K562 (cell line): ENCODE measurements around the gene NQO2. TPM values are rescaled to one million over a fixed set of nuclear protein-coding genes. Genes with fewer than 3 reads are reported as not detected.

ENCODE experiments used
- ARNT ChIP-seq, 2 experiments: fragments of 450-650 bp; IDR thresholded peaks; 2 replicates each; pipeline ENCODE4 v1.6.1; 2016; ENCODE audit warnings: mild to moderate bottlenecking in 1 of 2
- CBFA2T2 ChIP-seq: fragments of 450-650 bp; conservative IDR thresholded peaks from 2 replicates; pipeline ENCODE4 v1.6.1; 2017; ENCODE audit warnings: mild to moderate bottlenecking
- CREM ChIP-seq: IDR thresholded peaks from 2 replicates; pipeline ENCODE4 v1.6.1; 2014; ENCODE audit warnings: antibody characterized with exemption, low read depth
- ESRRB ChIP-seq: fragments of 250-450 bp; sonication (Bioruptor Pico); IDR thresholded peaks from 2 replicates; pipeline ENCODE4 v1.5.0; 2020; ENCODE audit warnings: mild to moderate bottlenecking, moderate library complexity, borderline replicate concordance
- HCFC1 ChIP-seq: IDR thresholded peaks from 2 replicates; pipeline ENCODE4 v1.6.1; 2012; ENCODE audit warnings: low read depth, low read length, improper control_type of control experiment
- HDAC3 ChIP-seq: fragments of 450-650 bp; IDR thresholded peaks from 2 replicates; pipeline ENCODE4 v1.6.1; 2018; ENCODE audit warnings: borderline replicate concordance, mild to moderate bottlenecking, moderate library complexity; ENCODE audit not compliant: partially characterized antibody
- HEY1 ChIP-seq: fragments of 250-450 bp; sonication (Bioruptor Pico); IDR thresholded peaks from 2 replicates; pipeline ENCODE4 v1.5.0; 2020; ENCODE audit warnings: mild to moderate bottlenecking, moderate library complexity, borderline replicate concordance
- POU5F1 ChIP-seq: fragments of 150-350 bp; IDR thresholded peaks from 2 replicates; pipeline ENCODE4 v1.6.1; 2014; ENCODE audit warnings: borderline replicate concordance, low read length, low read depth, mild to moderate bottlenecking; ENCODE audit not compliant: partially characterized antibody
- RBM14 ChIP-seq: fragments of 200-400 bp; formaldehyde crosslinking; IDR thresholded peaks from 2 replicates; pipeline ENCODE4 v1.6.1; 2018; ENCODE audit warnings: low read depth, mild to moderate bottlenecking, low read length, moderate library complexity, borderline replicate concordance; ENCODE audit not compliant: insufficient read depth
- SIRT6 ChIP-seq: IDR thresholded peaks from one replicate; pipeline ENCODE4 v1.6.1; 2012; ENCODE audit warnings: low read depth, mild to moderate bottlenecking, control low read depth, inconsistent platforms, low read length, moderate library complexity
- TCF7 ChIP-seq: sonication (generic); IDR thresholded peaks from 2 replicates; pipeline ENCODE4 v1.6.1; 2016; ENCODE audit warnings: antibody characterized with exemption, borderline replicate concordance
- XRCC3 ChIP-seq: fragments of 450-650 bp; IDR thresholded peaks from 2 replicates; pipeline ENCODE4 v1.6.1; 2017; ENCODE audit warnings: mild to moderate bottlenecking, moderate library complexity
- ZBTB7A ChIP-seq: IDR thresholded peaks from 2 replicates; pipeline ENCODE4 v1.6.1; 2011; ENCODE audit warnings: low read depth, mild to moderate bottlenecking, low read length, moderate library complexity, borderline replicate concordance; ENCODE audit not compliant: control insufficient read depth
- ZNF12 ChIP-seq: sonication (generic); formaldehyde crosslinking; IDR thresholded peaks from 2 replicates; pipeline ENCODE4 v1.4.0; 2020; ENCODE audit warnings: mild to moderate bottlenecking, missing genetic modification reagents
- ZNF695 ChIP-seq: fragments of 450-650 bp; formaldehyde crosslinking; IDR thresholded peaks from 2 replicates; pipeline ENCODE4 v1.4.0; 2020; ENCODE audit warnings: mild to moderate bottlenecking, moderate library complexity
- polyA plus RNA-seq, 8 experiments: library from polyadenylated mRNA; depleted of rRNA in 4 of 8; stranded (reverse) in 5 of 8; unstranded in 3 of 8; fragments of >200 nt; fragmentation: Nextera tagmentation in 2 of 8; fragmentation: Illumina TruSeq in 1 of 8; extraction: Ambion mirVana in 2 of 8; extraction: Trizol in 1 of 8; gene quantifications; 2 replicates each; pipeline versions ENCODE4 v1.2.1 to v1.2.3, GENCODE V29; 2011 to 2014; ENCODE audit warnings: inconsistent platforms in 1 of 8, missing spikeins in 1 of 8
- total RNA-seq, 7 experiments: library from RNA; depleted of rRNA in 6 of 7; stranded (reverse); fragments of >200 nt in 6 of 7; fragmentation: Illumina TruSeq in 2 of 7; extraction: Trizol in 2 of 7; gene quantifications; 2 replicates each; pipeline versions ENCODE4 v1.2.1 to v1.2.3, GENCODE V29; 2011 to 2021; ENCODE audit warnings: low replicate concordance in 1 of 7
- TF ChIP-seq, protein P1 (sequence below): fragments of 450-650 bp; IDR thresholded peaks from 2 replicates; pipeline ENCODE4 v1.6.1; 2017; ENCODE audit warnings: antibody characterized with exemption, mild to moderate bottlenecking
- TF ChIP-seq, protein P2 (sequence below): fragments of 250-450 bp; sonication (Bioruptor Pico); IDR thresholded peaks from 2 replicates; pipeline ENCODE4 v1.5.1; 2021; ENCODE audit warnings: mild to moderate bottlenecking
- TF ChIP-seq, protein P3 (sequence below): sonication (generic); formaldehyde crosslinking; IDR thresholded peaks from 2 replicates; pipeline ENCODE4 v1.8.1; 2023; ENCODE audit warnings: mild to moderate bottlenecking, missing genetic modification reagents
- TF ChIP-seq, protein P4 (sequence below): fragments of 450-650 bp; conservative IDR thresholded peaks from 2 replicates; pipeline ENCODE4 v1.6.1; 2016; ENCODE audit warnings: missing genetic modification characterization, low read depth, mild to moderate bottlenecking, control low read depth, missing compliant biosample characterization

NQO2 gene
- total and polyA plus RNA-seq, 9 of the 15 experiments (the other 6 are each of a cell fraction or from before 2014, with no cell fraction given): 54.6 to 214 (median 116) TPM

DNA sequence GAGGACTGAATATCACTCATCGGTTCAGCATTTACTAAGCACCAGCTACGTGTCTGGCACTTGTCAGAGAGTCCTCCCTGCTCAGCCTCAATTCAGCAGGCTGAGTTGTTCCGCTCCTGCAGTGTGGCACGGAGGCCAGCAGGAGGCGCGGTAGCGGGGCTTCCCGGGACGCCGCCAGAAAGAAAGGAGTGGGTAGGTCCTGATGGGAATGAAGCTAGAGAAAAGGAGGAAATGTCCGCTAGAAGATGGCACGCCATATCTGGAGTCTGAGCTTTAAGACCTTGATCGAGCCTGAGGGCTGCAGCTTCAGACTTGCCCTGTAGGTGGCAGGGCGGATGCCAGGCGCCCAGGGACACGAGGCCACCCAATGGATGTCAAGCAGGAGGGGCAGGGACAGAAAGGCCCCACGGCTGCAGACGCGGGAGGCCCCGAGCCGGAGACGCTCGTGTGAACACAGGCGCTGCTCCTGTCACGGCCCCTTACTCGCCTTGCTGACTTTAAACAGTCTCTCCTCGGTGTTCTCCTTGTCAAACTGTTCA, 47.1 kb upstream of the NQO2 start (continued):
- TF ChIP-seq, protein P1, sequence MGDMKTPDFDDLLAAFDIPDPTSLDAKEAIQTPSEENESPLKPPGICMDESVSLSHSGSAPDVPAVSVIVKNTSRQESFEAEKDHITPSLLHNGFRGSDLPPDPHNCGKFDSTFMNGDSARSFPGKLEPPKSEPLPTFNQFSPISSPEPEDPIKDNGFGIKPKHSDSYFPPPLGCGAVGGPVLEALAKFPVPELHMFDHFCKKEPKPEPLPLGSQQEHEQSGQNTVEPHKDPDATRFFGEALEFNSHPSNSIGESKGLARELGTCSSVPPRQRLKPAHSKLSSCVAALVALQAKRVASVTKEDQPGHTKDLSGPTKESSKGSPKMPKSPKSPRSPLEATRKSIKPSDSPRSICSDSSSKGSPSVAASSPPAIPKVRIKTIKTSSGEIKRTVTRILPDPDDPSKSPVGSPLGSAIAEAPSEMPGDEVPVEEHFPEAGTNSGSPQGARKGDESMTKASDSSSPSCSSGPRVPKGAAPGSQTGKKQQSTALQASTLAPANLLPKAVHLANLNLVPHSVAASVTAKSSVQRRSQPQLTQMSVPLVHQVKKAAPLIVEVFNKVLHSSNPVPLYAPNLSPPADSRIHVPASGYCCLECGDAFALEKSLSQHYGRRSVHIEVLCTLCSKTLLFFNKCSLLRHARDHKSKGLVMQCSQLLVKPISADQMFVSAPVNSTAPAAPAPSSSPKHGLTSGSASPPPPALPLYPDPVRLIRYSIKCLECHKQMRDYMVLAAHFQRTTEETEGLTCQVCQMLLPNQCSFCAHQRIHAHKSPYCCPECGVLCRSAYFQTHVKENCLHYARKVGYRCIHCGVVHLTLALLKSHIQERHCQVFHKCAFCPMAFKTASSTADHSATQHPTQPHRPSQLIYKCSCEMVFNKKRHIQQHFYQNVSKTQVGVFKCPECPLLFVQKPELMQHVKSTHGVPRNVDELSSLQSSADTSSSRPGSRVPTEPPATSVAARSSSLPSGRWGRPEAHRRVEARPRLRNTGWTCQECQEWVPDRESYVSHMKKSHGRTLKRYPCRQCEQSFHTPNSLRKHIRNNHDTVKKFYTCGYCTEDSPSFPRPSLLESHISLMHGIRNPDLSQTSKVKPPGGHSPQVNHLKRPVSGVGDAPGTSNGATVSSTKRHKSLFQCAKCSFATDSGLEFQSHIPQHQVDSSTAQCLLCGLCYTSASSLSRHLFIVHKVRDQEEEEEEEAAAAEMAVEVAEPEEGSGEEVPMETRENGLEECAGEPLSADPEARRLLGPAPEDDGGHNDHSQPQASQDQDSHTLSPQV: peak; percentile 95
- TF ChIP-seq SIRT6 (no peak), RBM14 (no peak), ESRRB (CRISPR knock-in tag) (no peak), HDAC3 (no peak), TCF7 (peak; percentile 70; the same call in 1 of the 2 replicates), ZNF695 (no peak), HCFC1 (no peak; the same call in none of the 2 replicates), XRCC3 (no peak), CREM (peak; percentile 33), ARNT (IDR thresholded peaks at IDR 0.05) (no peak), POU5F1 (no peak), CBFA2T2 (no peak), HEY1 (no peak), ZBTB7A (peak; percentile 50; the same call in 1 of the 2 replicates), ZNF12 (CRISPR knock-in tag) (no peak)
- TF ChIP-seq, protein P2, sequence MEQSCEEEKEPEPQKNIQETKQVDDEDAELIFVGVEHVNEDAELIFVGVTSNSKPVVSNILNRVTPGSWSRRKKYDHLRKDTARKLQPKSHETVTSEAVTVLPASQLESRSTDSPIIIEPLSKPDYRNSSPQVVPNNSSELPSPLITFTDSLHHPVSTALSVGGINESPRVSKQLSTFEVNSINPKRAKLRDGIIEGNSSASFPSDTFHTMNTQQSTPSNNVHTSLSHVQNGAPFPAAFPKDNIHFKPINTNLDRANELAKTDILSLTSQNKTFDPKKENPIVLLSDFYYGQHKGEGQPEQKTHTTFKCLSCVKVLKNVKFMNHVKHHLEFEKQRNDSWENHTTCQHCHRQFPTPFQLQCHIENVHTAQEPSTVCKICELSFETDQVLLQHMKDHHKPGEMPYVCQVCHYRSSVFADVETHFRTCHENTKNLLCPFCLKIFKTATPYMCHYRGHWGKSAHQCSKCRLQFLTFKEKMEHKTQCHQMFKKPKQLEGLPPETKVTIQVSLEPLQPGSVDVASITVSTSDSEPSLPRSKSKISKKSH (CRISPR knock-in tag): no peak
- TF ChIP-seq, protein P3, sequence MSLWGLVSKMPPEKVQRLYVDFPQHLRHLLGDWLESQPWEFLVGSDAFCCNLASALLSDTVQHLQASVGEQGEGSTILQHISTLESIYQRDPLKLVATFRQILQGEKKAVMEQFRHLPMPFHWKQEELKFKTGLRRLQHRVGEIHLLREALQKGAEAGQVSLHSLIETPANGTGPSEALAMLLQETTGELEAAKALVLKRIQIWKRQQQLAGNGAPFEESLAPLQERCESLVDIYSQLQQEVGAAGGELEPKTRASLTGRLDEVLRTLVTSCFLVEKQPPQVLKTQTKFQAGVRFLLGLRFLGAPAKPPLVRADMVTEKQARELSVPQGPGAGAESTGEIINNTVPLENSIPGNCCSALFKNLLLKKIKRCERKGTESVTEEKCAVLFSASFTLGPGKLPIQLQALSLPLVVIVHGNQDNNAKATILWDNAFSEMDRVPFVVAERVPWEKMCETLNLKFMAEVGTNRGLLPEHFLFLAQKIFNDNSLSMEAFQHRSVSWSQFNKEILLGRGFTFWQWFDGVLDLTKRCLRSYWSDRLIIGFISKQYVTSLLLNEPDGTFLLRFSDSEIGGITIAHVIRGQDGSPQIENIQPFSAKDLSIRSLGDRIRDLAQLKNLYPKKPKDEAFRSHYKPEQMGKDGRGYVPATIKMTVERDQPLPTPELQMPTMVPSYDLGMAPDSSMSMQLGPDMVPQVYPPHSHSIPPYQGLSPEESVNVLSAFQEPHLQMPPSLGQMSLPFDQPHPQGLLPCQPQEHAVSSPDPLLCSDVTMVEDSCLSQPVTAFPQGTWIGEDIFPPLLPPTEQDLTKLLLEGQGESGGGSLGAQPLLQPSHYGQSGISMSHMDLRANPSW: peak; percentile 87
- TF ChIP-seq, protein P4, sequence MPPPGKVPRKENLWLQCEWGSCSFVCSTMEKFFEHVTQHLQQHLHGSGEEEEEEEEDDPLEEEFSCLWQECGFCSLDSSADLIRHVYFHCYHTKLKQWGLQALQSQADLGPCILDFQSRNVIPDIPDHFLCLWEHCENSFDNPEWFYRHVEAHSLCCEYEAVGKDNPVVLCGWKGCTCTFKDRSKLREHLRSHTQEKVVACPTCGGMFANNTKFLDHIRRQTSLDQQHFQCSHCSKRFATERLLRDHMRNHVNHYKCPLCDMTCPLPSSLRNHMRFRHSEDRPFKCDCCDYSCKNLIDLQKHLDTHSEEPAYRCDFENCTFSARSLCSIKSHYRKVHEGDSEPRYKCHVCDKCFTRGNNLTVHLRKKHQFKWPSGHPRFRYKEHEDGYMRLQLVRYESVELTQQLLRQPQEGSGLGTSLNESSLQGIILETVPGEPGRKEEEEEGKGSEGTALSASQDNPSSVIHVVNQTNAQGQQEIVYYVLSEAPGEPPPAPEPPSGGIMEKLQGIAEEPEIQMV: no peak
